K562 (cell line): ENCODE data around the gene NSDHL. TPM values are rescaled to one million over a fixed set of nuclear protein-coding genes. Genes with fewer than 3 reads are reported as not detected.

ENCODE experiments used
- ATAC-seq: fragments of 200-7000 bp; cut with Tn5 transposase; 3 replicates; pipeline ENCODE4 v1.9.1; 2020; ENCODE audit warnings: moderate library complexity
- BruUV-seq: library from RNA; stranded (reverse); fragments of 400-500 nt; replicated peaks from 2 replicates; lab custom pipeline; 2021; lab: Mats Ljungman, UMichigan
- CTCF ChIA-PET: fragments of 300-600 bp; formaldehyde crosslinking; extraction: SDS; loops from one replicate; lab custom pipeline; 2021; ENCODE audit warnings: low intra/inter-chr PET ratio; lab: Yijun Ruan, JAX
- POLR2A ChIA-PET: fragments of 300-600, 350-650 bp; sonication (Branson Sonifier 250); formaldehyde crosslinking; extraction: SDS; loops from one replicate; lab custom pipeline; 2021; ENCODE audit warnings: antibody characterized with exemption, inconsistent platforms; lab: Yijun Ruan, JAX
- DNase-seq, 4 experiments: peaks; one replicate each; pipeline versions ENCODE4 v3.0.0 to v3.0.0-alpha.2; 2011 to 2018; ENCODE audit warnings: low spot score in 3 of 4, mixed read lengths in 3 of 4; ENCODE audit errors: extremely low read depth in 1 of 4
- FAIRE-seq: peaks from 2 replicates; lab custom pipeline; 2011; peaks lifted over from hg19 to GRCh38; lab: Jason Lieb, UNC
- H2AFZ ChIP-seq: 2 replicates; pipeline ENCODE4 v1.6.0; 2011; ENCODE audit warnings: low read depth, low read length, control low read depth, inconsistent platforms
- H3K27ac ChIP-seq: fragments of 200-600 bp; 3 replicates; pipeline ENCODE4 v1.8.0; 2011; ENCODE audit warnings: low read depth, mild to moderate bottlenecking, control low read depth, inconsistent platforms, low read length, moderate library complexity, mixed read lengths; ENCODE audit errors: extremely low read depth
- H3K27me3 ChIP-seq, 2 experiments: fragments of 300-600 bp in 1 of 2; 2 replicates in 1 of 2; 3 replicates in 1 of 2; pipeline versions ENCODE4 v1.6.0 to v1.8.0; 2011; ENCODE audit warnings: inconsistent platforms in 2 of 2, low read length in 2 of 2, mild to moderate bottlenecking in 1 of 2, mixed read lengths in 1 of 2, moderate library complexity in 1 of 2; ENCODE audit not compliant: control insufficient read depth in 2 of 2, insufficient read depth in 2 of 2
- H3K36me3 ChIP-seq: fragments of 300-600 bp; 3 replicates; pipeline ENCODE4 v1.8.0; 2011; ENCODE audit warnings: mild to moderate bottlenecking, low read length, inconsistent platforms; ENCODE audit not compliant: control insufficient read depth, insufficient read depth
- H3K4me1 ChIP-seq, 2 experiments: fragments of 200-600 bp in 1 of 2; replicated peaks in 1 of 2; 2 replicates in 1 of 2; 3 replicates in 1 of 2; pipeline versions ENCODE4 v1.5.1 to v1.8.0; 2011; ENCODE audit warnings: inconsistent platforms in 2 of 2, low read length in 2 of 2, mild to moderate bottlenecking in 1 of 2, mixed read lengths in 1 of 2, moderate library complexity in 1 of 2; ENCODE audit not compliant: control insufficient read depth in 2 of 2, insufficient read depth in 2 of 2
- H3K4me2 ChIP-seq: 2 replicates; pipeline ENCODE4 v1.6.1; 2011; ENCODE audit warnings: low read length, control low read depth, inconsistent platforms, mixed read lengths; ENCODE audit not compliant: insufficient read depth
- H3K4me3 ChIP-seq: fragments of 200-600 bp; sonication (generic), shearing (Covaris generic); 2 replicates; pipeline ENCODE4 v1.5.1; 2016; ENCODE audit warnings: control low read depth, inconsistent platforms
- H3K79me2 ChIP-seq: fragments of 200-600 bp; 3 replicates; pipeline ENCODE4 v1.8.0; 2011; ENCODE audit warnings: low read length, inconsistent platforms; ENCODE audit not compliant: control insufficient read depth, insufficient read depth
- H3K9ac ChIP-seq, 2 experiments: 2 replicates each; pipeline versions ENCODE4 v1.6.0 to v1.6.1; 2011; ENCODE audit warnings: low read depth in 2 of 2, low read length in 2 of 2, control low read depth in 1 of 2, inconsistent platforms in 1 of 2, mild to moderate bottlenecking in 1 of 2, mixed read lengths in 1 of 2; ENCODE audit not compliant: insufficient read depth in 1 of 2
- H3K9me1 ChIP-seq: one replicate; pipeline ENCODE4 v1.6.0; 2011; ENCODE audit warnings: inconsistent platforms, mild to moderate bottlenecking, low read length, moderate library complexity; ENCODE audit not compliant: control insufficient read depth, insufficient read depth
- H3K9me3 ChIP-seq: replicated peaks from 2 replicates; pipeline ENCODE4 v1.5.1; 2011; ENCODE audit warnings: low read depth, low read length, inconsistent platforms; ENCODE audit not compliant: control insufficient read depth, insufficient read depth
- H4K20me1 ChIP-seq: replicated peaks from 2 replicates; pipeline ENCODE4 v1.6.1; 2011; ENCODE audit warnings: low read length, inconsistent platforms, mixed read lengths; ENCODE audit not compliant: control insufficient read depth, insufficient read depth
- WGBS: fragments of 100-300 bp; shearing (Covaris generic); methylation state at CpG from one replicate; pipeline ENCODE4 v1.1.6; 2016; ENCODE audit warnings: low coverage, mixed read lengths; ENCODE audit not compliant: insufficient coverage; ENCODE audit errors: missing lambda C conversion rate; 5-methylcytosine and 5-hydroxymethylcytosine counted together
- in situ Hi-C: fragments of 300-500 bp; cut with MboI; formaldehyde crosslinking; loops from 4 replicates; pipeline ENCODE4 v1.15.0; 2018; ENCODE audit warnings: inconsistent platforms, mixed read lengths
- intact Hi-C: fragments of 100-400 bp; cut with micrococcal nuclease; formaldehyde crosslinking; loops from 2 replicates; pipeline ENCODE4 v1.14.2; 2022
- polyA plus RNA-seq, 8 experiments: library from polyadenylated mRNA; depleted of rRNA in 4 of 8; stranded (reverse) in 5 of 8; unstranded in 3 of 8; fragments of >200 nt; fragmentation: Nextera tagmentation in 2 of 8; fragmentation: Illumina TruSeq in 1 of 8; extraction: Ambion mirVana in 2 of 8; extraction: Trizol in 1 of 8; gene quantifications; 2 replicates each; pipeline versions ENCODE4 v1.2.1 to v1.2.3, GENCODE V29; 2011 to 2014; ENCODE audit warnings: inconsistent platforms in 1 of 8, missing spikeins in 1 of 8
- total RNA-seq, 7 experiments: library from RNA; depleted of rRNA in 6 of 7; stranded (reverse); fragments of >200 nt in 6 of 7; fragmentation: Illumina TruSeq in 2 of 7; extraction: Trizol in 2 of 7; gene quantifications; 2 replicates each; pipeline versions ENCODE4 v1.2.1 to v1.2.3, GENCODE V29; 2011 to 2021; ENCODE audit warnings: low replicate concordance in 1 of 7
- TF ChIP-seq, protein P1 (sequence below): fragments of 250-450 bp; sonication (Bioruptor Pico); IDR thresholded peaks from 2 replicates; pipeline ENCODE4 v1.8.0; 2022; ENCODE audit warnings: moderate library complexity, mild to moderate bottlenecking, inconsistent platforms
- TF ChIP-seq, protein P2 (sequence below): fragments of 250-450 bp; sonication (Bioruptor Pico); IDR thresholded peaks from 2 replicates; pipeline ENCODE4 v1.5.0; 2021
- TF ChIP-seq, protein P3 (sequence below): fragments of 450-650 bp; IDR thresholded peaks from 2 replicates; pipeline ENCODE4 v1.6.1; 2018; ENCODE audit not compliant: partially characterized antibody

NSDHL gene
- total and polyA plus RNA-seq, 9 of the 15 experiments (the other 6 are each of a cell fraction or from before 2014, with no cell fraction given): 22.5 to 63.4 (median 40.8) TPM

DNA sequence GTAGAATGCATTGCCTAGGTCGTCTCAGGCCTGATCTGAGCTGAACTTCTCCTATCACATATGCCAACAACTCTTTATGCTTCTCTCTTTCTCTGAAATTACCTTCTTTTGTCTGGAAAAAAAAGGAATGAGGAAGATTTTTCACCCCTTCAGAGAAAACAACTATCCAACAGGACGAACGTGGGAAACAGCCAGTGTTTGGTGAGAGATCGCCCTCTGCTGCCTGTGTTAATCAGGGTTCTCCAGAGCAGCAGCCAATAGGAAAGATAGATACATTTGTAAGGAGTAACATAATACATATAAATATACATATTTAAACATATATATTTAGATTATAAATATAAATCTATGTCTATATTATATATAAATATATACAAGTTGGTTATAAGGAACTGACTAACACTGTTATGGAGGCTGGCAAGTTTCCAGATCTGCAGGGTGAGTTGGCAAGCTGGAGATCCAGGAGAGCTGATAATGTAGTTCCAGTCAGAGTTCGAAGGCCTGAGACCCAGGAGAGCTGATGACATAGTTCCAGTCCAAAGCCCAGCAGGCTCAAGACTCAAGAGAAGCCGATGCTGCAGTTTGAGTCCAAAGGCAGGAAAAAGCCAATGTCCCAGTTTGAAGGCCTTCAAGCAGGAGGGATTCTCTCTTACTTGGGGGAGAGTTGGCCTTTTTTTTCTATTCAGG lies 13.6 kb upstream of the NSDHL start:
- Histone ChIP-seq H3K9me1 (no peaks in the 10 kb centered on the region), H4K20me1 (no peaks in the 10 kb centered on the region), H3K4me3 (no peak overlapping the region), H2AFZ (peak overlapping the region; percentile 66; the same call in 1 of the 2 replicates), H3K27ac (no peak overlapping the region; the same call in 2 of the 3 replicates), H3K79me2 (no peaks in the 10 kb centered on the region), H3K27me3 (peaks cover 0 to 2% of the 10 kb centered on the region in 2 experiments; a peak in 1 of 5 replicates), H3K9me3 (no peaks in the 10 kb centered on the region), H3K4me2 (peak overlapping the region; percentile 12; the same call in 1 of the 2 replicates), H3K36me3 (no peaks in the 10 kb centered on the region), H3K4me1 (peaks cover 0 to 8% of the 10 kb centered on the region in 2 experiments; a peak in 2 of 5 replicates), H3K9ac (no peak overlapping the region)
- DNase-seq: peak; percentile 53 to 69 (median 62)
- ChIA-PET POLR2A (interaction anchor here (1.4 kb wide), 1 partner anchor 15 kb away, joined by 3 read pairs; no protein-coding TSS in a partner anchor), CTCF (interaction anchor here (0.7 to 2.6 kb wide), 3 partner anchors 175 to 1068 kb away, joined by 3 to 14 read pairs (median 3); no protein-coding TSS in a partner anchor)
- WGBS: 10% methylated on average over 6 of the region's 6 CpGs
- in situ Hi-C loops: no loop called here
- ATAC-seq: peak; percentile 93
- BruUV-seq: no TSS peak
- FAIRE-seq: peak; percentile 59
- intact Hi-C loops: loop anchor here (1.0 to 2.0 kb wide), 2 partner anchors 175 to 1064 kb away; no protein-coding TSS in a partner anchor
- TF ChIP-seq, protein P1, sequence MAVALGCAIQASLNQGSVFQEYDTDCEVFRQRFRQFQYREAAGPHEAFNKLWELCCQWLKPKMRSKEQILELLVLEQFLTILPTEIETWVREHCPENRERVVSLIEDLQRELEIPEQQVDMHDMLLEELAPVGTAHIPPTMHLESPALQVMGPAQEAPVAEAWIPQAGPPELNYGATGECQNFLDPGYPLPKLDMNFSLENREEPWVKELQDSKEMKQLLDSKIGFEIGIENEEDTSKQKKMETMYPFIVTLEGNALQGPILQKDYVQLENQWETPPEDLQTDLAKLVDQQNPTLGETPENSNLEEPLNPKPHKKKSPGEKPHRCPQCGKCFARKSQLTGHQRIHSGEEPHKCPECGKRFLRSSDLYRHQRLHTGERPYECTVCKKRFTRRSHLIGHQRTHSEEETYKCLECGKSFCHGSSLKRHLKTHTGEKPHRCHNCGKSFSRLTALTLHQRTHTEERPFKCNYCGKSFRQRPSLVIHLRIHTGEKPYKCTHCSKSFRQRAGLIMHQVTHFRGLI (CRISPR knock-in tag): no peak
- TF ChIP-seq, protein P2, sequence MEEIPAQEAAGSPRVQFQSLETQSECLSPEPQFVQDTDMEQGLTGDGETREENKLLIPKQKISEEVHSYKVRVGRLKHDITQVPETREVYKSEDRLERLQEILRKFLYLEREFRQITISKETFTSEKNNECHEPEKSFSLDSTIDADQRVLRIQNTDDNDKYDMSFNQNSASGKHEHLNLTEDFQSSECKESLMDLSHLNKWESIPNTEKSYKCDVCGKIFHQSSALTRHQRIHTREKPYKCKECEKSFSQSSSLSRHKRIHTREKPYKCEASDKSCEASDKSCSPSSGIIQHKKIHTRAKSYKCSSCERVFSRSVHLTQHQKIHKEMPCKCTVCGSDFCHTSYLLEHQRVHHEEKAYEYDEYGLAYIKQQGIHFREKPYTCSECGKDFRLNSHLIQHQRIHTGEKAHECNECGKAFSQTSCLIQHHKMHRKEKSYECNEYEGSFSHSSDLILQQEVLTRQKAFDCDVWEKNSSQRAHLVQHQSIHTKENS (CRISPR knock-in tag): no peak
- TF ChIP-seq, protein P3, sequence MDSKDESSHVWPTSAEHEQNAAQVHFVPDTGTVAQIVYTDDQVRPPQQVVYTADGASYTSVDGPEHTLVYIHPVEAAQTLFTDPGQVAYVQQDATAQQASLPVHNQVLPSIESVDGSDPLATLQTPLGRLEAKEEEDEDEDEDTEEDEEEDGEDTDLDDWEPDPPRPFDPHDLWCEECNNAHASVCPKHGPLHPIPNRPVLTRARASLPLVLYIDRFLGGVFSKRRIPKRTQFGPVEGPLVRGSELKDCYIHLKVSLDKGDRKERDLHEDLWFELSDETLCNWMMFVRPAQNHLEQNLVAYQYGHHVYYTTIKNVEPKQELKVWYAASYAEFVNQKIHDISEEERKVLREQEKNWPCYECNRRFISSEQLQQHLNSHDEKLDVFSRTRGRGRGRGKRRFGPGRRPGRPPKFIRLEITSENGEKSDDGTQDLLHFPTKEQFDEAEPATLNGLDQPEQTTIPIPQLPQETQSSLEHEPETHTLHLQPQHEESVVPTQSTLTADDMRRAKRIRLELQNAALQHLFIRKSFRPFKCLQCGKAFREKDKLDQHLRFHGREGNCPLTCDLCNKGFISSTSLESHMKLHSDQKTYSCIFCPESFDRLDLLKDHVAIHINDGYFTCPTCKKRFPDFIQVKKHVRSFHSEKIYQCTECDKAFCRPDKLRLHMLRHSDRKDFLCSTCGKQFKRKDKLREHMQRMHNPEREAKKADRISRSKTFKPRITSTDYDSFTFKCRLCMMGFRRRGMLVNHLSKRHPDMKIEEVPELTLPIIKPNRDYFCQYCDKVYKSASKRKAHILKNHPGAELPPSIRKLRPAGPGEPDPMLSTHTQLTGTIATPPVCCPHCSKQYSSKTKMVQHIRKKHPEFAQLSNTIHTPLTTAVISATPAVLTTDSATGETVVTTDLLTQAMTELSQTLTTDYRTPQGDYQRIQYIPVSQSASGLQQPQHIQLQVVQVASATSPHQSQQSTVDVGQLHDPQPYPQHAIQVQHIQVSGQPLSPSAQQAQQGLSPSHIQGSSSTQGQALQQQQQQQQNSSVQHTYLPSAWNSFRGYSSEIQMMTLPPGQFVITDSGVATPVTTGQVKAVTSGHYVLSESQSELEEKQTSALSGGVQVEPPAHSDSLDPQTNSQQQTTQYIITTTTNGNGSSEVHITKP: no peak
